Measurements from ENCODE around the gene NDUFS3. TPM values are rescaled to one million over a fixed set of nuclear protein-coding genes. Genes with fewer than 3 reads are reported as not detected.

The NDUFS3 gene
- total RNA-seq, 2 experiments from 2014 or later, result 139 to 144 TPM

DNA sequence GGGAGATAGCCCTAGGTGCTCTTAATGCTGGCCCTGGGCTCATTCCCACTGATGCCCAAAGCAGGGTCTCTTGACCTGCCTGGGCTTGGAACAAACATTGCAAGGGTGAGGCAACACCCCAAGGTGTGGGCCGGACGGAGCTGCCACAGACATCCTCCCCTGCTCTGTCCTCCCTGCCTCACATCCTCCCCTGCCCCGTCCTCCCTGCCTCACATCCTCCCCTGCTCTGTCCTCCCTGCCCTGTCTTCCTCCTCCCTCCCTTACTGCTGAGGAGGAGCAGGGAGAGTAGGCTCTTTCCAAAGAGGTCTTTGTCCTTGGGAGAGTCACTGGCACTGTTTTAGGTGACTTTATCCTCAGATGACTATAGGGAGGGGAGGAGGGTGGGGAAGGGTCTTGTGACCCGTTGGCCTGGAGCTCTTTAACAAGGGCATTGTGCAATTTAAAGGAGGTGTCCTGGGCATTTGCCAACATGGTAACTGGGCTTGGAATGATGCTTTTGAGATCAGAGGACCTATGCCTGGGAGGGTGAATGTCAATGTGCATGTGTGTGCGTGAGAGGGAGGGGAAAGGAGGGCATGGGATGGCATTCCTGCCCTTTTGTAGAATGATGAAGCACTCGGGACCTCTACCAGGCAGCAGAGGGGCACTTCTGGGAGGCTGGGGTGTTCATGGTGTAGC lies 8.3 kb downstream of the NDUFS3 start:
- Histone ChIP-seq H3K27me3 (ENCODE audit: control insufficient read depth in 1 of 2, insufficient read depth in 2 of 2, low read length in 2 of 2) (peaks cover 1 to 4% of the 10 kb centered on the region in 2 experiments), H3K9me3 (ENCODE audit: control insufficient read depth in 1 of 2, insufficient read depth in 1 of 2, low read length in 2 of 2) (no peaks in the 10 kb centered on the region), H3K4me3 (ENCODE audit: low read length) (no peak overlapping the region), H3K4me1 (ENCODE audit: insufficient read depth, low read length) (no peaks in the 10 kb centered on the region), H3K36me3 (ENCODE audit: insufficient read depth, low read length) (peaks cover 28% of the 10 kb centered on the region), H3K27ac (ENCODE audit: low read depth in 1 of 2, low read length in 2 of 2) (no peak overlapping the region)
- ATAC-seq (ENCODE audit: poor library complexity) (no peak), DNase-seq (no peak)
- Mint-ChIP-seq H3K4me1 (ENCODE audit: low read depth) (no peaks in the 10 kb centered on the region), H3K4me3 (no peak overlapping the region), H3K9me3 (no peaks in the 10 kb centered on the region), H3K36me3 (ENCODE audit: low read depth) (peaks cover 29% of the 10 kb centered on the region), H3K27ac (no peak overlapping the region), H3K27me3 (no peaks in the 10 kb centered on the region)
- POLR2A ChIA-PET, result no interaction called here
- no peak for TF ChIP-seq CTCF (IDR thresholded peaks at IDR 0.05)
- CTCF ChIA-PET, result no interaction called here
- intact Hi-C loops (cut with DNase I, micrococcal nuclease), result loop anchor here in 1 of 2 experiments (10.0 kb wide), 1 partner anchor 342 kb away; the partner anchor contains the start of gene ACP2

DNA sequence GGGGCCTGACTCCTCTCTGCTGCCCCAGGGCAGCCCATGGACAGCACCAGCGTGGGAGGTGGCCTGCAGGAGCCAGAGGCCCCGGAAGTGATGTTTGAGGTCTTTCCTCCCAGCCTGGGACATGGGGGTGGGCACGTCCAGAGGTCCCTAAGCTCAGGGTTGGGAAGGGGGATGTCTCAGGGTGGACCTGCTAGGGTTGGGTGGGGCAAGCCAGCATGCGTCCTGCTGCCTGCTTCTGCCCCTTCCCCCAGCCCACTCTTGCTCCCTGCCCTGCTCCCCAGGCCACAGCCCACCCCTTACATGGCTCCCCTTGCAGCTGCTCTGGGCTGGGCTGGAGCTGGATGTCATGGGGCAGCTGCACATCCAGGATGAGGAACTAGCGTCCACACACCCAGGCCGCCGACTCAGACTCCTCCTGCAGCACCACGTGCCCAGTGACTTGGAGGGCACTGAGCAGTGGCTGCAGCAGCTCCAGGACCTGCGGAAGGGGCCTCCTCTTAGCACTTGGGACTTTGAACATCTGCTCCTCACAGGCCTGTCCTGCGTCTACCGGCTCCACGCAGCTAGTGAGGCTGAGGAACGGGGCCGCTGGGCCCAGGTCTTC lies 9.0 kb downstream of the NDUFS3 start:
- no peak overlapping the region for H3K4me3 Mint-ChIP-seq
- ATAC-seq (ENCODE audit: poor library complexity), result no peak
- peaks cover 6% of the 10 kb centered on the region for H3K27me3 Mint-ChIP-seq

GRCh38 chr11:47589118-47589517 lies 10.2 kb downstream of the NDUFS3 start:
- Histone ChIP-seq H3K27me3 (ENCODE audit: control insufficient read depth in 1 of 2, insufficient read depth in 2 of 2, low read length in 2 of 2) (peaks cover 16 to 21% of the 10 kb centered on the region in 2 experiments), H3K27ac (ENCODE audit: low read depth in 1 of 2, low read length in 2 of 2) (no peak overlapping the region), H3K9me3 (ENCODE audit: control insufficient read depth in 1 of 2, insufficient read depth in 1 of 2, low read length in 2 of 2) (peaks cover 0 to 4% of the 10 kb centered on the region in 2 experiments), H3K4me3 (ENCODE audit: low read length) (no peak overlapping the region), H3K4me1 (ENCODE audit: insufficient read depth, low read length) (peaks cover 8% of the 10 kb centered on the region), H3K36me3 (ENCODE audit: insufficient read depth, low read length) (peaks cover 11% of the 10 kb centered on the region)
- ATAC-seq (ENCODE audit: poor library complexity), result no peak
- peaks cover 10% of the 10 kb centered on the region for H3K36me3 Mint-ChIP-seq (ENCODE audit: low read depth)
- ChIA-PET POLR2A (no interaction called here), CTCF (no interaction called here)
- no peak for DNase-seq
- intact Hi-C loops (cut with DNase I, micrococcal nuclease), result loop anchor here in 1 of 2 experiments (10.0 kb wide), 1 partner anchor 344 kb away; the partner anchor contains the start of gene ACP2
- no peaks in the 10 kb centered on the region for H3K4me1 Mint-ChIP-seq (ENCODE audit: low read depth)
- no peak overlapping the region for H3K4me3 Mint-ChIP-seq
- H3K9me3 Mint-ChIP-seq, result no peaks in the 10 kb centered on the region
- H3K27ac Mint-ChIP-seq, result no peak overlapping the region
- peaks cover 18% of the 10 kb centered on the region for H3K27me3 Mint-ChIP-seq
- no peak for TF ChIP-seq CTCF (IDR thresholded peaks at IDR 0.05)

More for the DNA sequence above, 9.0 kb downstream of the NDUFS3 start:
- Mint-ChIP-seq H3K9me3 (no peaks in the 10 kb centered on the region), H3K4me1 (ENCODE audit: low read depth) (no peaks in the 10 kb centered on the region), H3K27ac (no peak overlapping the region), H3K36me3 (ENCODE audit: low read depth) (peaks cover 23% of the 10 kb centered on the region)
- H3K9me3 ChIP-seq (ENCODE audit: control insufficient read depth in 1 of 2, insufficient read depth in 1 of 2, low read length in 2 of 2), result no peaks in the 10 kb centered on the region
- DNase-seq, result peak in 3 of 14 experiments; percentile 7 to 49 (median 40)
- no peak overlapping the region for H3K27ac ChIP-seq (ENCODE audit: low read depth in 1 of 2, low read length in 2 of 2)
- intact Hi-C loops (cut with DNase I, micrococcal nuclease), result loop anchor here in 1 of 2 experiments (10.0 kb wide), 1 partner anchor 343 kb away; the partner anchor contains the start of gene ACP2
- ChIA-PET POLR2A (no interaction called here), CTCF (no interaction called here)
- H3K36me3 ChIP-seq (ENCODE audit: insufficient read depth, low read length), result peaks cover 23% of the 10 kb centered on the region
- TF ChIP-seq CTCF (IDR thresholded peaks at IDR 0.05), result no peak
- H3K4me1 ChIP-seq (ENCODE audit: insufficient read depth, low read length), result no peaks in the 10 kb centered on the region
- peaks cover 4 to 9% of the 10 kb centered on the region in 2 experiments for H3K27me3 ChIP-seq (ENCODE audit: control insufficient read depth in 1 of 2, insufficient read depth in 2 of 2, low read length in 2 of 2)
- H3K4me3 ChIP-seq (ENCODE audit: low read length), result no peak overlapping the region
